ENCODE measurements around the gene BAIAP2L1. TPM values are rescaled to one million over a fixed set of nuclear protein-coding genes. Genes with fewer than 3 reads are reported as not detected.

BAIAP2L1 gene
- total and polyA plus RNA-seq, 9 of the 15 experiments (the other 6 are each of a cell fraction or from before 2014, with no cell fraction given): 4.2 to 29.8 (median 15.5) TPM

- TF ChIP-seq FOXP4 (CRISPR knock-in tag; IDR thresholded peaks at IDR 0.05; ENCODE audit: borderline replicate concordance): no peak
- no peak for TF ChIP-seq RBM25 (IDR thresholded peaks at IDR 0.05; ENCODE audit: low read depth, low read length, severe bottlenecking)
- TF ChIP-seq SRSF1 (IDR thresholded peaks at IDR 0.05; ENCODE audit: low read depth, low read length): no peak
These were observed 124.6 kb downstream of the BAIAP2L1 start (continued) for GRCh38 chr7:98276241-98276761.

GRCh38 chr7:98267303-98267702 lies 133.6 kb downstream of the BAIAP2L1 start:
- Histone ChIP-seq H3K4me3 (no peak overlapping the region), H3K4me1 (replicated peaks in 1 of 2; ENCODE audit: control insufficient read depth in 2 of 2, insufficient read depth in 2 of 2, low read length in 2 of 2) (peaks cover 0 to 4% of the 10 kb centered on the region in 2 experiments; a peak in 2 of 5 replicates), H3K79me2 (ENCODE audit: control insufficient read depth, insufficient read depth, low read length) (no peaks in the 10 kb centered on the region), H2AFZ (ENCODE audit: low read depth, low read length) (no peak overlapping the region), H3K9me3 (replicated peaks; ENCODE audit: control insufficient read depth, insufficient read depth, low read depth, low read length) (no peaks in the 10 kb centered on the region), H3K27me3 (ENCODE audit: control insufficient read depth in 2 of 2, insufficient read depth in 2 of 2, low read length in 2 of 2) (no peaks in the 10 kb centered on the region), H3K9me1 (ENCODE audit: control insufficient read depth, insufficient read depth, low read length) (no peaks in the 10 kb centered on the region), H3K36me3 (ENCODE audit: control insufficient read depth, insufficient read depth, low read length) (no peaks in the 10 kb centered on the region), H3K9ac (ENCODE audit: insufficient read depth in 1 of 2, low read depth in 2 of 2, low read length in 2 of 2) (no peak overlapping the region), H3K27ac (ENCODE audit: extremely low read depth, low read depth, low read length) (no peak overlapping the region), H3K4me2 (ENCODE audit: insufficient read depth, low read length) (no peak overlapping the region), H4K20me1 (replicated peaks; ENCODE audit: control insufficient read depth, insufficient read depth, low read length) (no peaks in the 10 kb centered on the region)
- intact Hi-C loops (cut with micrococcal nuclease): no loop called here
- ChIA-PET CTCF (ENCODE audit: low intra/inter-chr PET ratio) (no interaction called here), POLR2A (no interaction called here)
- ATAC-seq (no peak), FAIRE-seq (no peak), DNase-seq (ENCODE audit: extremely low read depth in 1 of 4, low spot score in 3 of 4) (no peak)
- BruUV-seq (replicated peaks): no TSS peak
- WGBS (ENCODE audit: insufficient coverage, low coverage, missing lambda C conversion rate): 51% methylated on average over 3 of the region's 3 CpGs
- in situ Hi-C loops (cut with MboI): no loop called here
- TF ChIP-seq MTA2 (IDR thresholded peaks at IDR 0.05; ENCODE audit: low read depth) (no peak), PHF21A (IDR thresholded peaks at IDR 0.05; ENCODE audit: borderline replicate concordance, low read depth) (no peak), JUNB (CRISPR knock-in tag; conservative IDR thresholded peaks at IDR 0.05) (no peak), GABPB2 (CRISPR knock-in tag; conservative IDR thresholded peaks at IDR 0.05) (no peak), NR2C1 (IDR thresholded peaks at IDR 0.05) (no peak), NR2C1 (tag; IDR thresholded peaks at IDR 0.05) (no peak), SREBF1 (IDR thresholded peaks at IDR 0.05; ENCODE audit: borderline replicate concordance, low read depth, low read length) (no peak), POLR2A (conservative IDR thresholded peaks at IDR 0.05) (no peak), TBL1XR1 (IDR thresholded peaks at IDR 0.05; ENCODE audit: low read length in 2 of 2) (no peak)
